ENCODE measurements around the gene PTPN6.

Gene PTPN6

DNA sequence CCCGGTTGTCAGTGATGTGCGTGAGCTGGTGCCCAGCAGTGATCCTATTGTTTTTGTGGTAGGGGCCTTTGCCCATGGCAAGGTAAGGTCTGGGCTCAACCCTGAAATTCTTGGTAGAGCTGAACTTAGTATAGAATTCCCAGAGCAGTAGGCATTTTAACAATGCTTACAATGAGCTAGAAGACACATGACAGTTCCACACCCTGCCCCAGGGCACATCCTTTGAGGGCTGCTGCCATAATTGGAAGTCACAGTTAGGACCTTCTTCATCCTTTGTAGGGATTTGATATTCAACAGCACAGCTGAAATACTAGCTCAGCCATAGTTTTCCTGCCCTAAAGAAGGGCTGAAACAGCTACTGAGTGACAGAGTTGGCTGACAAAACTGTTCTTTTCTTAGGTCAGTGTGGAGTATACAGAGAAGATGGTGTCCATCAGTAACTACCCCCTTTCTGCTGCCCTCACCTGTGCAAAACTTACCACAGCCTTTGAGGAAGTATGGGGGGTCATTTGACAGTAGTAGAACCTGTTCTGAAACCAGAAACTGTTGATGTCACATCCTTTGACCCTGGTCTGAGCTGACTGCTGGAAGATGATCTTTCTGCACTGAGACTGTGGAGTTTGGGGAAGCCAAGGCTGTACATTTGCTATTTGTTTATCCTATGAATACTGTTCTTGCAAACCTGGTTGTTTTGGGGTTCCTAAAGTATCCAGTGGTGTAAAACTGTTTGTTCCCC, 24.3 kb downstream of the PTPN6 start:
- no peak for DNase-seq

DNA sequence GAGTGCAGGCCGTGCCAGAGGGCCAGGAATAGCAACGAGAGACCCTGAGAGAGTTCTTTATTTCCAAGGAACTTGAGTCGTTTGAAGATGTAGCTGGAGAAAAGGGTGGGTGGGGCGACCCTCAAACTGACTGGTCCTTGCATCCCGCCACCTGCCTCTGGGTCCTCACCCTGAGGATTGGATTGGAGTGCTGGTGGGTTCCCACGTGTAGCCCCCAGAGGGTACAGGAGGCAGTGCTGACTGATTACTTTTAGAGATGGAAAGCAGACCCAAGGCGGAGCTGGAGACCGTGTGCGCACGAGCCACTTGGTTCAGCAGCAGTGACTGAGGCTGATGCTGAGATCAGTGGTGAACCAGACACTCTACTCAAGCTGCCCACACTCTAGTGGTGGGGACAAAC, 26.5 kb downstream of the PTPN6 start:
- DNase-seq, result no peak

DNA sequence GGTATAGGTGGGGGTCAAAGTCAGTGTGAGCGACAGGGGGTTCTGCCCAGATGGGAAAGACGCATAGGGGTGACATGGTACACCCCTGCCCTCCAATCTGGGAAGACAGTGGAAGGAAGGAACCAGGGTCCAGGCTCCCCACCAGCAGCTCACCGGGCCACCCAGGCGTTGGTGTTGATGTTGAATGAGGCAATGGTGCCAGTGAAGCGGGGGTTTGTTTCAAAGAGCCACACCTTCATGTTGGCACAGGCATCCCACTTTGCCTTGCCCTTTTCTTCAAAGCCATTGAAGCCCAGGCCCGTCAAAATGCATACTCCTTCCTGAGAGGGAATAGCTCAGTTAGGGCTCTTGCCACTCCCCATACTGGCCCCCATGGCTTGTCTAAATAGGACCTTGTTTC, 27.0 kb downstream of the PTPN6 start:
- no peak for DNase-seq

DNA sequence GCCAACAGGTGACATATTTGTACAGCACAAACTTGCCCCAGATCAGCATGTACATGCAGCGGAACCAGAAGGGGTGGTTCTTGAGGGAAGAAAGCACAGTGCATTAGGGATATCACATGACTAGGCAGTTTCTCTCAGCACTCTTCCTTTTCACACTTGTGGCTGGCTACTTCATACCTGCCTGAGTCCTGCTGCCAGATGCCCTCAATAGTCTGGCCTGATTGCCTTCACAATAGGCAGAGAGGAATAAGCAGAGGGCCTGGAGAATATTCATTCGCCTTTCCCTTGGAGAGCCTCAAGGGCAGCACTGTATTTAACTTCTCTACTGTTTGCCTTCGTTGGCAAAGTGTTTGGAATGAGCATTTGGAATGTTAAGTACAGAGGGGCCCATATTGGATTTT, 27.5 kb downstream of the PTPN6 start:
- DNase-seq, result no peak

DNA sequence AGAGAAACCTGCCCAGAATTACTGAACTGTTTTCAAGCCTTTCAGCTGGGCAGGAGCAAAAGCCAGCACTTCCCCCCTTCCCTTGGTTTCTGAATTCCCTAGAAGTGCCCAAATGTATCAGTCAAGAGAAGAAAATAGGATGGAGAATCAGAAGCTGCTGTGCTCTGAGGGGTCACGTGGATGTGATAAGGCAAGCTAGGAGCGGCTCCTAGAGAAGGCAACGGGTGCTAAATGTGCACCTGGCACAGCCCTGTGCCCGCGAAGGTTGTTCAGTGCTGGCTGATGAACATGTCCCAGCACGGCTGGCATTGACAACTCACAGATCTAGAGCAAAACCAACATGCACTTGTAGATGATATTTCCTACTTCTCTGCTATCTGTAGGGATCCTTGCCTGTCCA, 27.9 kb downstream of the PTPN6 start:
- no peak for DNase-seq

DNA sequence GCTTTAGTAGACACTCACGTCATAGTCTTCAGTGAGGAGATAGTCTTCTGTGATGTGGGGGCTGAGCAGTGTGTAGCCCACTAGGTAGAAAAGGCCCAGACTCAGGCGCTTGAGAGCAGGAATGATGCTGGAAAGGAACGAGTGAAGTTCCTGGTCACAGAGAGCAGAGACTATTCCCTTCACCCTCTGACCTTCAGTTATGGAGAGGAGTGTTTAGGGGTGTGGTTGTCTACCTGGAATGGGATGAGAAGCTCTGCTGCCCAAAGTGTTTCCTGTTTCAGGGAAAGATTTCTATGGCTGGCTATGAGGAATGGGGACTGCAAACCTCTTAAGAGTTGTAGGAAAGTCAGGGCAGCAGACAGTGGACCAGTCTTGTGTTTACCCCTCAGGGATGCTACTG, 28.3 kb downstream of the PTPN6 start:
- DNase-seq, result no peak

DNA sequence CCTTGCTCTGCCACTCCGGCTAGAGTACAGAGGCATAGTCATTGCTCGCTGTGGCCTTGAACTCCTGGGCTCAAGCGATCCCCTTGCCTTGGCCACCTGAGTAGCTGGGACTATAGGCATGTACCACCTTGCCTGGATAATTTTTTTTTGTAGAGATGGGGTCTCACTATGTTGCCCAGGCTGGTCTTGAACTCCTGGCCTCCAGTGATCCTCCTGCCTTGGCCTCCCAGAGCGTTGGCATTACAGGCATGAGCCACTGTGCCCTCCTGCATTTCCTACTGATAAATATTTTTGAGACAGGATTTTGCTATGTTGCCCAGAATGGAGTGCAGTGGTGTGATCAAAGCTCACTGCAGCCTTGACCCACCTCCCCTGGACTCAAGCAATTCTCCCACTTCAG, 28.9 kb downstream of the PTPN6 start:
- DNase-seq, result no peak

DNA sequence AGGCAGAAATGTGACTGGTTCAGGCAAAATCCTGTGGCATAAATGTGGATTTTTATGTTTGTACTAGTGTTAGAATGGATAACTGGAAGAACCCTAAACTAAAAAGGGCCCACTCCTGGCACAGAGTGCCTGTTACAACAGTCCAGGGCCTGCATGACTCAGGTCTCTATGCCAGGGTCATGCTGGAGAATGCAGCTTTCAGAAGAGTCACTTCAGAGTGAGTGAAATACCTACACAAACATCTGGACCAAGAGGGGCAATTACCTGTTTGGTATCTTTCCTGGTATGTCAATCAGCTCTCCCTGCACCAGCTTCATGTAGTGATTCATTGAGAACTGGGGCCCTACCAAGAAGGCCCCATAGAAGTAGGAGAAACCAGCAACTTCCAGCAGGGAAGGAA, 29.6 kb downstream of the PTPN6 start:
- no peak for DNase-seq

DNA sequence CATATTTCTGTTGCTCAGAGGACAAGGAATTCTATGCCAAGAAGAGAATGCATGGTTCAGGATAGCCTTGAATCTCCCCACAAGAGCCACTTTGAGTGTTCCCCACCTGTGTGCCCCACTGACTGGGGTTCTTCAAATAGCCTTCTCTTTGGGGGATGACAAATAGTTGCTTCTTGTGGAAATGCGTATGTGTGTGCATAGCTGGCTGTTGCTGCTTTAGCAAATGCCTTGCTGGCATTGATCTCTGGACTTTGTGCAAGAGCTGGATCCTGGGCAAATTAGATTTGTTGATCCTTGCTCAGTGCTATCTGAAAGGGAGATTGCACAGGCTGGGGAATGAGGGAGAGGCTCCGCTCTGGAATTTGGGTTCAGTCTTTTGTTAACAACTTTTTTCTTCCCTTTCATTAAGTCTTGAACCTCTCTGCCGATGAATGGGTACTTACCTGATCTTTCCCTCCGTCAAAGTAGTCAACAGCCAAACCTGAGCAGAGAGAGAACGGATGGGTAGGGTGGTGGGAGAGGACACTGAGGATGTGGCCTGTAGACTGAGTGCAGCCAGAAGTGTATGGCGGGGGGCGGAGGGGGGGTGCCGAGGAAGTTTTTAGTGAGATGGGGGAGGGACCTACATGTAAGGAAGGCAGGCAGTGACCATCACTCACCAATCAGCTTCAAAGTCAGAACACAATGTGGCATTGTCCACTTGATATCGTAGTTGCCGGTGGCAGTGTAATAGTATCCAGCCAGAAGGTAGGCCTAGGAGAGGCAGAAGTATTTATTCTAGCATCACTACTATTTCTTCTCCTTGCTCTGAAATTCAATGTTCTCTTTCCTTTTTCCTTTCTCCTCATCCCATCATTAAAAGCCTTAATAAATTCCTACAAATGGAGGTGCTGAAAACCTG, 30.2 kb downstream of the PTPN6 start:
- no peak for DNase-seq

DNA sequence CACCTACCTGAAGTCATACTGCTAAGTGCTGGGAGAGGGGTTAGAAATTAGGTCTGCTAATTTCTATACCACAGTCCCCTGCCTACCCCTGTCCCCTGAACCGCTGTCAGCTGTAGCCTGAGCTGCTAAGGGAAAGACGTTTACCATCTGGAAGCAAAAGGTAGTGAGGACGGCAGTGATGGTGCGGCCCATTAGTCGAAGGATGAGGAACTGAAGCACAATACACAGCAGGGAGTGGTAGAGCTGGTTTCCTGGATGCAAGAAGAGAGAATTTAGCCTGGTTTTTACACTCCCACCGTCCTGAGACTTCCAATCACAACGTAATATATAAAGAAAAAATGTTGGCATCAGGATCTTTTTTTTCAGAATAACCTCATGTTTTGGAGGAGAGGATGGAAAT, 31.4 kb downstream of the PTPN6 start:
- no peak for DNase-seq

DNA sequence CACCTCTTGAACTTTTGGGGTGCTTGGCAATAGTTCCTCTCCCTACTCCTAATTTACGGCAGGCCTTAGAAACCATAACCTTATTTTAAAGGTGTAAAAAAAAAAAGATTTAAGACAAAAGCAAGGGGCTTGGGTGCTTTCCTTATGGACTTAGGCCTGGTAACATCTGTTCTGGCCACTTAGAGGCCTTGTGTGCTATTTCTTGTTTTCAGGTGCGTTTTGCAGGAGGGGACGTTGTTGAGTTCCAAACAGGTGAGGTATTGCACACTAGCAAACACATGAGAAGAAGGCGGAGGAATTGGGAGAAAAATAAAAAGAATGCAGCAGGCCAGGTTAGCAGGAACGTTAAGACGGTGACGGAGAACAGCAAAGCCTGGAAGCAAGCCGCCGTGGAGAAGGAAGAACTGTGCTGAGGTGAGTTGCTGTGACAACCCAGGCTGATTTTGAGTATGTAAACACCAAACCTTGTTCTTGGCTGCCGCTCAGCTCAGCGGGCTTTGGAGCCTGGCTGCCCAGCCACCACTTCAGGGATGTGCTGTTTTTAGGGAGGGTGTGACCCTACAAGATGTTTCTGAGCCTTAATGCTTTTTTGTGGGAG, 36.9 kb downstream of the PTPN6 start:
- no peak for DNase-seq

DNA sequence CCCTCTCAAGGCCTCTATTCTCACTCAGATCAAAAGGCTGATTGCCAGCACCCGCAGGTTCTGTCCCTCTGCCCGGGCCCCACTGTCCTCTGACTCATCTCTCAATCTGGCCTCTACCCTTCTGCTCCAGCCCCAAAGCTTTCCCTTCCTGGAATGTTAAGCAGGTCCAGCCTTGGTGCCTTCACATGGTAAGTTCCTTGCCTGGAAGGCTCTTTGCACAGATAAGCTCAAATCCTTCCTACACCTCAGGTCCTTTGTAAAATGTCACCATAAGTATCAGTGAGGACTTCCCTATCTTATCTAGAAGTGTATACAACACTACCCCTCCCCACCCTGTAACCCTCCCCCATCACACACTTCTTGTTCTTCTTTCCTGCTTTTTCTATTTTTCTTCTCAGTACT, 44.9 kb downstream of the PTPN6 start:
- no peak for DNase-seq

DNA sequence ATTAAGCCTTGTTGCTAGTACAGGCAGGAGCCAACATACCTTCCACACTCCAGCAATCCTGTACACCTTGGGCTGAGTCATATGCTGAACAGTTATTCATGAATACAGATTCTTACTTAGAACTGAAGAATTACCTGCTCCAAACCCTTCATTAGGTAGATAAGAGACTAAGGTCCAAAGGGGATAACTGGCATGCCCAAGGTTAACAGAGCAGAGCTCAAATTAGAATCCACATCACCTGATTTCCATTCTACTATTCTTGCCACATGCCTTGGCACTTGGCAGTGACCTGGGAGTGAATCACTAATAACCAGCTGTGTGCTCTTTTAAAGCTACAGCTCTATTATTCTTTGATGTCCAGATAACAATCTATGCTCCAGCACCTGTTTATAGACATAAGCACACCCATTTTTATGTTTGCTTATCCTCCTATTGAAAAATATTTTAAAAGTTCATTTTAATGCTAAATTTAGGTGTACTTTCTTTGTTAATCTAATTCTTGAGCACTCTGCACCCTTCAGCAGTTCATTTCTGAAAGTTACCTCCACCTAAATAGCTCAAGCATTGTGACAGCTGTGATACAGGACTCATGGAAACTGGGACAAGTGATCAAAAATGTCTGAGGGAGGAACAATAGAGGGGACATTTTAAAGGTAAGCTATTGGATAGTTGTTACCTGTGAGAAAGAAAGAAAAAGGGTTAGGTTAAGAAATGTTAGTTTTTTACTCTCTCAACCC, 47.7 kb downstream of the PTPN6 start:
- DNase-seq, result no peak

DNA sequence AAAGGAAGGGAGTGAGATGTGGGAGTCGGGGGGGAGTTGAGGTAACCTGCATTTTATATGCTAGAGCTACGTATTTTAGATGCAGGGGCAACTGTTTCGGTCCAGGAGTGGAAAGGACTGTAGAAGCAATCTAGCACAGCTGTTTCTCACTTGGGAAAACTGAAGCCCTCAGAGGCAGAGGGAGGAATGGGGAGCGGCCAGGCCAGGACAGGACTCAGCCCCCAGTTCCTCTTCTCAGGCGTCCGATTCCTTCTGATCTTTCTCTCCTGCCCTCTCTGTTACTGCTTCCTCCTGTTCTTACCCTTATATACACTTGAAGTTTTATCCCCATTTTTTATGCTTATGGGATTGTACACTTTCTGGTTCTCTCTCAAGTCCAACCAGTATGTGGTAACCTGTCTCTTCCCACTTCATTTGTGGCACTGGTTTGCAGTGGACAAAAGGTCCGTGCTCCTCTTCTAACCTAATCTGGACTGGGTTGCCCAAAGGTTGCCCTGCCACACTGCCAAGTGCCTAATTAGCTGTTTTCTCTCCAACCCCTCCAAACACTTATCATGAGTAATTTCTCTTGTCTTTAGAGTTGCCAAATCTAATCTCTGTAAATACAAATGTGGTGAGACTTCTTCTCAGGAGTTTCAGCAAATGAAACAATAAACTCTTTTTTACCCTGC, 50.9 kb downstream of the PTPN6 start:
- DNase-seq, result no peak

DNA sequence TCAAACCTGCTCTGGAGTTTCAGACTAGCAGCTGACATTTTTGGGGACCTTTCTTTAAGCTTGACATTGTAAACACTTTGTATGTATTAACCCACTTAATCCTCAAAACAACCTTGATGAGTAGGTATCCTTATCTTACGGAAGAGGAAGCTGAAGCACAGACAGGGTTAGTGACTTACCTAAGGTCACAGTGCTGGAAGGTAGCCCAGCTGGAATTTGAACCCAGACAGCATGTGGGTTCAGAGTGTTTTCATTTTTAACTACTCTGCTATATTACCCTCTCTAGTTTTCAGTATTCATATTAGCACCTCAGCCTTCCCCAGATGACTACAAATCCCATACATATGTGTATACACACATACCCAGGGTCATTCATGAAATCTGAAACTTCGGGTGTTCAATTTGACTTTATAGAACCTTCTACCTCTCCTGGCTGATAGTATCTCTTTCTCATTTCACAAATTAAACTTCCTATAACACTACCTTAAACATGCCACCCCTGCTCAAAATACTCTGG, 53.2 kb downstream of the PTPN6 start:
- DNase-seq, result no peak

DNA sequence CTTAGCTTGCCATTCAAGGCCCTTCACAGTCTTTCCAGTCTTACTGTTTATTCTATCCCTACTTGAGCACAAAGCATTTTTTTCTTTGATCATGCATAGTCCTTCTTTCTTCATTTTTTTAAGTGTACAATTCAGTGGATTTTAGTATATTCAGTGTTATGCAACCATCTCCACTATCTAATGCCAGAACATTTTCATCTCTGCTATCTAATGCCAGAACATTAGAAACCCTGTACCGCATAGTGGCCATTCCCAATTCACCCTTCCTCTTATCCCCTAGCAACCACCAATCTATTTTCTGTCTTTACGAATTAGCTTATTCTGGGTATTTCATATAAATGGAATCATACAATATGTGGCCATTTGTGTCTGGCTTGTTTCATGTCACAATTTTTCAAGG, 53.7 kb downstream of the PTPN6 start:
- DNase-seq, result no peak

DNA sequence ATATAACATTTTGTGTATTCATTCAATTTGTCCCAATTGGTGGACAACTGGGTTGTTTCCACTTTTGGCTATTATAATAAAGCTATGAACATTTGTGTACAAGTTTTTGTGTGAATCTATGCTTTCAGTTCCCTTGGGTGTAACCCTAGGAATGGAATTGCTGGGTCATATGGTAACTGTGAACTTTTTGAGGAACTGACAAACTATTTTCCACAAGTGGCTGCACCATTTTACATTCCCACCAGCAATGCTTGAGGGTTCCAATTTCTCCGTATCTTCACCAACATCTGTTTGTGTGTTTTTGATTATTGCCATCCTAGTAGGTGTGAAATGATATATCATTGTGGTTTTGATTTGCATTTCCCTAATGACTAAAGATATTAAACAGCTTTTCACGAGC, 54.2 kb downstream of the PTPN6 start:
- no peak for DNase-seq

DNA sequence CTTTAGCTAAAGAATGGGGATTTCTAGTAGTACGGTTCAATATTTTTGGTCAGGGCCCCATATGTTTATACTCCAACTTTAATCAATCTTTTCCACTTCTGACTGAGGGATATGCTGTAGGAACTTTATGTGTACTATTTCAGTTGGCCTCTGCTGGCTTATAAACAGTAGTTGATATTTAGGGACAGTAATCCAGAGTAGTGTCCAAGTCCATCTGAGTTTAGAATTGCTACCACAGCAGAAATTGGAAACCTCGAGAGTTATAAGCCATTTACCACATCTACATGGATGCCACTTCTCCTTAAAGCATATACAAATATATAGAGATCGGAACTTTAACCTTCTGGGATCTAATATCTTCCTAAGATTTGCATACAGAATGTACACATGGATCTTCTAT, 55.5 kb downstream of the PTPN6 start:
- DNase-seq, result no peak

DNA sequence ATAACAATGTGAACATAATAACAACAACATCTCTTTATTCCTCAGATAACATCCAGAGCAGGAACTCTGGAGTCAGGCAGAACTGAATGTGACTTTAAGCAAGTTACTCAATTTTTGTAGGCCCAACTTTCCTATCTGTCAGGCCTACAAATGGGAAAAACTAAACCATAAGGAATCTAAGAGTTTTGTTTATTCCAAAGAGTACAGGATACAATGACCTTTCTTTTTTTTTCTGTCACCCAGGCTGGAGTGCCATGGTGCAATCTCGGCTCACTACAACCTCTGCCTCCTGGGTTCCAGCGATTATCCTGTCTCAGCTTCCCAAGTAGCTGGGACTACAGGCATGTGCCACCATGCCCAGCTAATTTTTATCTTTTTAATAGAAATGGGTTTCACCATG, 57.7 kb downstream of the PTPN6 start:
- no peak for DNase-seq

DNA sequence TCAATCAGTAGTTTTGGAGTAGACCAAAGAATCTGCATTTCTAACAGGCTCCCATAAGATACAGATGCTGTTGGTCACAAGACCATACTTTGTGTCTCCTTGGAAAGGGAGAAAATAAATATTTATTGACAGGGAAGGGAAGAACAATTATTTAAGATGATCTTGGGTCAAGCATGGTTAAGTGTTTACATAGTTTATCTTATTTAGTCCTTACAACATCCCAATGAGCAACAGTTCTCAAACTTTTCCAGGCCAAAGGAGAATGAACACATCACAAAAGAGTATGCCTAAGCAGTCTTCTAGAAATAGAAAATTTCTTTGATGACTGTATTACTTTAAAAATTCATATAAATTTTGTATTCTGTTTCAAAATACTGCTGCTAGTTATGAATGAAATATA, 58.4 kb downstream of the PTPN6 start:
- DNase-seq, result no peak

Measured in NCI-H1048 (cell line).